ENCODE measurements around the gene GSK3B.
"Not testable (repeated sequence)": the region's sequence is repeated elsewhere in the genome, so short reads cannot be mapped to it uniquely, and the experiment has no call there.

The GSK3B gene

GRCh38 chr3:120057029-120057428 lies 37.2 kb downstream of the GSK3B start:
- DNase-seq, result no peak

GRCh38 chr3:120053647-120054046 lies 40.6 kb downstream of the GSK3B start:
- DNase-seq, result not testable (repeated sequence)

GRCh38 chr3:120052677-120053076 lies 41.6 kb downstream of the GSK3B start:
- DNase-seq, result no peak

GRCh38 chr3:120052225-120052624 lies 42.0 kb downstream of the GSK3B start:
- DNase-seq, result no peak

- not testable (repeated sequence) for DNase-seq
These were observed 42.7 kb downstream of the GSK3B start for GRCh38 chr3:120051570-120051969.

GRCh38 chr3:120049881-120050539 lies 44.2 kb downstream of the GSK3B start:
- DNase-seq, result no peak

GRCh38 chr3:120049072-120049471 lies 45.2 kb downstream of the GSK3B start:
- DNase-seq, result no peak

GRCh38 chr3:120048355-120049041 lies 45.7 kb downstream of the GSK3B start:
- no peak for DNase-seq

- no peak for DNase-seq
These were observed 46.6 kb downstream of the GSK3B start for GRCh38 chr3:120047686-120048085.

GRCh38 chr3:120040813-120041377 lies 53.4 kb downstream of the GSK3B start:
- no peak for DNase-seq

GRCh38 chr3:120039642-120040610 lies 54.3 kb downstream of the GSK3B start:
- DNase-seq, result no peak

- no peak for DNase-seq
These were observed 60.7 kb downstream of the GSK3B start for GRCh38 chr3:120033596-120033995.

GRCh38 chr3:120031561-120031960 lies 62.7 kb downstream of the GSK3B start:
- DNase-seq, result no peak

- DNase-seq, result no peak
These were observed 64.5 kb downstream of the GSK3B start for GRCh38 chr3:120029749-120030148.

- DNase-seq, result no peak
These were observed 65.8 kb downstream of the GSK3B start for GRCh38 chr3:120028271-120029047.

GRCh38 chr3:120027226-120027625 lies 67.0 kb downstream of the GSK3B start:
- no peak for DNase-seq

GRCh38 chr3:120025520-120025919 lies 68.7 kb downstream of the GSK3B start:
- no peak for DNase-seq

GRCh38 chr3:120024103-120024502 lies 70.1 kb downstream of the GSK3B start:
- DNase-seq, result no peak

GRCh38 chr3:120022729-120023128 lies 71.5 kb downstream of the GSK3B start:
- no peak for DNase-seq

GRCh38 chr3:120021523-120021922 lies 72.7 kb downstream of the GSK3B start:
- DNase-seq, result no peak

GRCh38 chr3:120018299-120018698 lies 75.9 kb downstream of the GSK3B start:
- no peak for DNase-seq

All from anterior cingulate cortex (tissue), 58 donors.